ENCODE results near the gene SMG9. TPM values are rescaled to one million over a fixed set of nuclear protein-coding genes. Genes with fewer than 3 reads are reported as not detected.

The SMG9 gene
- total RNA-seq, 4 donors from 2014 or later: 8.9 to 25.9 (median 17.9) TPM

- no peak for TF ChIP-seq POLR2AphosphoS5 (IDR thresholded peaks at IDR 0.05)
- TF ChIP-seq EP300 (IDR thresholded peaks at IDR 0.05): no peak
- no peak for TF ChIP-seq CTCF (IDR thresholded peaks at IDR 0.05)
- no peak for TF ChIP-seq POLR2A (IDR thresholded peaks at IDR 0.05)
- no peak for ATAC-seq
These were observed 16.0 kb downstream of the SMG9 start for GRCh38 chr19:43738780-43739211.

DNA sequence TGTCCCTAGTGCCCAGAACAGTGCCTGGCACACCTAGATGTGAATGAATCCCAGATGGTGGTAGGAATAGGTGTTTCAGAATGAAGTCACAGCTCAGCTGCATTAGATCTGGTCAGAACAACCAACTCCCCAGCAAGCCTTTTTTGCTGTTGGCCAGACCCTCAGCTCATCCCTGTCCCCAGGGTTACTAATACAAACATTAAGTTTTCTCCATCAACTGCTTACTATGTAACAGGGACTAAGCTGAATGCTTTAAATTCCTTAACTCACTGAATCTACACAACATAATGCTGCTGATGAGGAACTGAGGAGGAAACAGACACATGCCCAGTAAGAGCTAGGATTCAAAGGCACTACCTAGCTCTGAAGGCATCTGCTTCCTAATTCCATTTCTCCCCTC, 18.8 kb downstream of the SMG9 start:
- peaks cover 0 to 97% of the 10 kb centered on the region in 2 donors for H3K36me3 ChIP-seq

More at GRCh38 chr19:43738780-43739211, 16.0 kb downstream of the SMG9 start:
- 57 to 58% methylated on average over 2 to 3 of the region's 5 CpGs for WGBS, 2 donors (ENCODE audit: low coverage in 1 of 2)
- Histone ChIP-seq H3K9me3 (no peaks in the 10 kb centered on the region), H3K27ac (peak overlapping the region in 2 of 4 donors; percentile 7 to 32), H3K36me3 (peaks cover 0 to 97% of the 10 kb centered on the region in 2 donors), H3K4me1 (peaks cover 0 to 8% (median 0%) of the 10 kb centered on the region in 3 donors), H3K27me3 (no peaks in the 10 kb centered on the region), H3K4me3 (no peak overlapping the region)

DNA sequence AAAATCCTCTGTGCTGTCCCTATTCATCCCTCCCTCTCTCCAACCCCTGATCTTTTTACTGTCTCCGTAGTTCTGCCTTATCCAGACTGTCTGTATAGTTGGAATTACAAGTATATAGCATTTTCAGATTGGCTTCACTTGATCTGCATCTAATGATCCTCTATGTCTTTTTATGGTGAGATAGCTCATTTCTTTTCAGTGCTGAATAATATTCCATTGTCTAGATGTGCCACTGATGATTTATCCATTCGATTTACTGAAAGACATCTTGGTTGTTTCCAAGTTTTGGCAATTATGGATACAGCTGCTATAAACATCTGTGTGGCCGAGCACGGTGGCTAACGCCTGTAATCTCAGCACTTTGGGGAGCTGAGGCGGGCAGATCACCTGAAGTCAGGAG, 19.7 kb downstream of the SMG9 start:
- H3K36me3 ChIP-seq: peaks cover 0 to 97% of the 10 kb centered on the region in 2 donors
- WGBS, 2 donors (ENCODE audit: low coverage in 1 of 2): 97% methylated on average over 5 to 6 of the region's 6 CpGs
- TF ChIP-seq CTCF (IDR thresholded peaks at IDR 0.05): no peak
- TF ChIP-seq POLR2AphosphoS5 (IDR thresholded peaks at IDR 0.05): no peak
- TF ChIP-seq EP300 (IDR thresholded peaks at IDR 0.05): no peak
- TF ChIP-seq POLR2A (IDR thresholded peaks at IDR 0.05): no peak

More for the DNA sequence above, 18.8 kb downstream of the SMG9 start:
- Histone ChIP-seq H3K9me3 (no peaks in the 10 kb centered on the region), H3K27ac (no peak overlapping the region), H3K27me3 (no peaks in the 10 kb centered on the region), H3K4me1 (peaks cover 0 to 5% (median 0%) of the 10 kb centered on the region in 3 donors), H3K4me3 (no peak overlapping the region)
- TF ChIP-seq POLR2A (IDR thresholded peaks at IDR 0.05) (no peak), EP300 (IDR thresholded peaks at IDR 0.05) (no peak), CTCF (IDR thresholded peaks at IDR 0.05) (no peak), POLR2AphosphoS5 (IDR thresholded peaks at IDR 0.05) (no peak)
- ATAC-seq: no peak

DNA sequence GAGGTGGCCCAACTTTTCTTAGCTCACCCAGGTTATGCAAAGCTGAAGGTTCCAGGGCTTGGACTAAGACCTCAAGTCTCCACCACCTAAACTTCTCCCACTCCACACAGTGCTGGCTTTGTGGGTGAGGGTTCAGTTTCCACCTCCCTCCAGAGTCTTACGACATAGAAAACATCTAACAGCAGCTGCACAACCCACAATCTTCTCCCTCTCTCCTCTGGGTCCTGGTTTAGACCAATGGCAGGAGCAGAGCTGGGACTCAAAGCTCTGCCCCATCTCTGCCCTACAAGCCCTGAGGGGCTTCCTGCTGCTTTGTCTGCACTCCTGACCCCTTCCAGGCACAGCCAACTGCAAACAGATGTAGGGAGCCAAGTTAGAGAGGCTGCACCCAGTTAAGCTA, 22.9 kb downstream of the SMG9 start:
- H3K4me3 ChIP-seq: no peak overlapping the region
- H3K9me3 ChIP-seq: no peaks in the 10 kb centered on the region
- H3K27ac ChIP-seq: no peak overlapping the region
- H3K4me1 ChIP-seq: peaks cover 0 to 5% (median 0%) of the 10 kb centered on the region in 3 donors
- no peak for TF ChIP-seq EP300 (IDR thresholded peaks at IDR 0.05)
- no peak for TF ChIP-seq POLR2A (IDR thresholded peaks at IDR 0.05)
- no peak for TF ChIP-seq POLR2AphosphoS5 (IDR thresholded peaks at IDR 0.05)
- TF ChIP-seq CTCF (IDR thresholded peaks at IDR 0.05): no peak
- WGBS, 2 donors (ENCODE audit: low coverage in 1 of 2): 40% methylated on average over 1 of the region's 1 CpG; no CpG with 5 or more reads in 1 of the 2 donors
- H3K36me3 ChIP-seq: peaks cover 0 to 88% of the 10 kb centered on the region in 2 donors
- ATAC-seq: no peak
- no peaks in the 10 kb centered on the region for H3K27me3 ChIP-seq

More for the DNA sequence above, 19.7 kb downstream of the SMG9 start:
- no peaks in the 10 kb centered on the region for H3K27me3 ChIP-seq
- peaks cover 0 to 5% (median 0%) of the 10 kb centered on the region in 3 donors for H3K4me1 ChIP-seq
- H3K9me3 ChIP-seq: no peaks in the 10 kb centered on the region
- H3K27ac ChIP-seq: no peak overlapping the region
- H3K4me3 ChIP-seq: no peak overlapping the region
- ATAC-seq: no peak

- Histone ChIP-seq H3K4me3 (no peak overlapping the region), H3K9me3 (no peaks in the 10 kb centered on the region), H3K27ac (no peak overlapping the region), H3K36me3 (peaks cover 0 to 83% of the 10 kb centered on the region in 2 donors), H3K4me1 (peaks cover 0 to 5% (median 0%) of the 10 kb centered on the region in 3 donors), H3K27me3 (no peaks in the 10 kb centered on the region)
- WGBS, 2 donors (ENCODE audit: low coverage in 1 of 2): 60% methylated on average over 1 of the region's 14 CpGs; no CpG with 5 or more reads in 1 of the 2 donors
- no peak for TF ChIP-seq POLR2AphosphoS5 (IDR thresholded peaks at IDR 0.05)
- no peak for ATAC-seq
These were observed 23.4 kb downstream of the SMG9 start for GRCh38 chr19:43731346-43731745.
